Upper lobe of left lung (tissue), 6 donors: ENCODE measurements around the gene MS4A6E. TPM values are rescaled to one million over a fixed set of nuclear protein-coding genes. Genes with fewer than 3 reads are reported as not detected.
"Not testable (repeated sequence)": the region's sequence is repeated elsewhere in the genome, so short reads cannot be mapped to it uniquely, and the experiment has no call there.

Source experiments
- ATAC-seq, 2 donors: fragments of 200-7000 bp; cut with Tn5 transposase; one replicate each; pipeline ENCODE4 v1.9.1; 2022; ENCODE audit warnings: mild to moderate bottlenecking in 2 of 2, moderate library complexity in 2 of 2; ENCODE audit not compliant: low FRiP score in 2 of 2
- DNase-seq, 2 donors: peaks; one replicate each; pipeline ENCODE4 v3.0.0-alpha.2; 2019 to 2020
- H3K27ac ChIP-seq, 4 donors: fragments of 200-600 bp; sonication (generic); one replicate each; pipeline ENCODE4 v1.5.1; 2016 to 2019
- H3K27me3 ChIP-seq, 4 donors: fragments of 200-600 bp; sonication (generic); one replicate each; pipeline ENCODE4 v1.5.1; 2017 to 2019
- H3K36me3 ChIP-seq, 4 donors: fragments of 200-600 bp; sonication (generic); one replicate each; pipeline ENCODE4 v1.5.1; 2016 to 2019
- H3K4me1 ChIP-seq, 4 donors: fragments of 200-600 bp; sonication (generic); one replicate each; pipeline ENCODE4 v1.5.1; 2018 to 2019
- H3K4me3 ChIP-seq, 4 donors: fragments of 200-600 bp; sonication (generic); one replicate each; pipeline ENCODE4 v1.5.1; 2017 to 2019; ENCODE audit warnings: mild to moderate bottlenecking in 2 of 4, moderate library complexity in 1 of 4
- H3K9me3 ChIP-seq, 4 donors: fragments of 200-600 bp; sonication (generic); one replicate each; pipeline ENCODE4 v1.5.1; 2018 to 2019
- CTCF ChIP-seq, 6 experiments: fragments of 450-650 bp in 4 of 6; fragments of 200-600 bp in 2 of 6; sonication (generic) in 2 of 6; IDR thresholded peaks; one replicate each; pipeline ENCODE4 v1.5.1; 2016 to 2019; ENCODE audit warnings: antibody characterized with exemption in 6 of 6
- EP300 ChIP-seq, 4 donors: sonication (generic); formaldehyde crosslinking; IDR thresholded peaks; one replicate each; pipeline ENCODE4 v1.5.1; 2017; ENCODE audit warnings: antibody characterized with exemption in 4 of 4, control low read depth in 2 of 4
- POLR2A ChIP-seq, 4 donors: fragments of 450-650 bp; IDR thresholded peaks; one replicate each; pipeline ENCODE4 v1.5.1; 2016 to 2017; ENCODE audit warnings: antibody characterized with exemption in 4 of 4, mild to moderate bottlenecking in 2 of 4
- POLR2AphosphoS5 ChIP-seq, 2 donors: sonication (generic); formaldehyde crosslinking; IDR thresholded peaks; one replicate each; pipeline ENCODE4 v1.5.1; 2017; ENCODE audit warnings: antibody characterized with exemption in 2 of 2
- WGBS, 2 donors: methylation state at CpG; one replicate each; pipeline ENCODE4 v1.1.5; 2017 to 2018; 5-methylcytosine and 5-hydroxymethylcytosine counted together
- total RNA-seq, 6 donors: library from RNA; depleted of rRNA in 4 of 6; stranded (reverse); fragments of >200 nt in 4 of 6; gene quantifications; one replicate each; pipeline versions ENCODE4 v1.1.0 to v1.2.1, GENCODE V29; 2016 to 2021
- donor health status: DM: no; HTN: no; CAD: no; lungs with moderate emphysema.
- donor health status: DM: no; HTN: yes; CAD: no; lungs with severe emphysema.

MS4A6E gene
- total RNA-seq, 6 donors from 2014 or later, result 9.4 TPM; not detected in 5

DNA sequence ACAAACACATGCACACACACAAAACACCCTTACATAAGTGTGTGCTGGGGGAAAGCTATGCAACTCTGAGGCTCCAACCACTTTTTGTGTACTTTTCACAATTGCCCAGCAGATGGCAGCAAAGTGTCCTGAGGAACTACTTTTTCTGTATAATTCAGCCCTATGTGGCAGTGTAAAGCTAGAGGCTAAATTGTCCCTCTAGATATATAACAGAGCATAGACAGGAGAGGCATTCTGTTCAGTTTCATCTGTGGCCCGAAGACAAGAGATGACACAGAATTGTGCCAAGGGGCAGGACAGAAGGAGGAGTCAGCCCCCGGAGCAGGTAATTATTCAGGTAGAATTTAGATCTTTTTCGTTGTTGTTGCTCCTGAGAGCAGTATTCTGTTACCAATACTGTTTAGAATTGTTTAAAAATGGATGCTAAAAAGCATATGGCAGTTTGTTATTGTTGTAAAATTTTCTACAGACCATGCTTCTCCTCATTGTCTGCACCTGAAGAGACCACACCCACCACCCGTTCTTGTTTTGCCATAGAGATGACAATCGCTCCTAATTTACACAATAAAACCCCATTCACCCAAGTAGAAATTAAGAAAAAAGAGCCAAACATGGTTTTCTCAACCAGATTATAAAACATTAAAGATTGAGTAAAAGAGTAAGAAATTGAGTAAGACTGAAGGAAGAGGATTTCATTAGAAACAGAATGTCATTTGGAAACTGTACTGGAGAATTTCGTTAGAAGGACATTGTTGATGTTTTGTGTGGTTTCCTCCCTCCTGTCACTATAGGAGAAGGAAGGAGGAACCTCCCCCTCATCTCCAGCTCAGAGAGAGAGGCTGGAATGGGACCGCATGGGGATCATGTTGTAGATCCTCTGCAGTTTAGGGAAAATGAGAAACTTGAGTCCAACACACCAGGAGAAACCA, 36.8 kb downstream of the MS4A6E start:
- Histone ChIP-seq H3K9me3 (peaks cover 0 to 12% (median 3%) of the 10 kb centered on the region in 4 donors), H3K27ac (peak overlapping the region; percentile 29 to 60 (median 48)), H3K4me1 (peaks cover 0 to 10% (median 2%) of the 10 kb centered on the region in 4 donors), H3K4me3 (no peak overlapping the region), H3K36me3 (no peaks in the 10 kb centered on the region), H3K27me3 (no peaks in the 10 kb centered on the region)
- 45 to 57% methylated on average over 7 of the region's 7 CpGs for WGBS, 2 donors
- ATAC-seq (peak; percentile 75 to 86), DNase-seq (peak in 1 of 2 donors; percentile 55)
- TF ChIP-seq CTCF (IDR thresholded peaks at IDR 0.05) (peak; percentile 62 to 83 (median 74)), POLR2AphosphoS5 (IDR thresholded peaks at IDR 0.05) (peak in 1 of 2 donors; percentile 36), POLR2A (IDR thresholded peaks at IDR 0.05) (peak in 1 of 4 donors; percentile 33), EP300 (IDR thresholded peaks at IDR 0.05) (peak in 1 of 4 donors; percentile 17)

DNA sequence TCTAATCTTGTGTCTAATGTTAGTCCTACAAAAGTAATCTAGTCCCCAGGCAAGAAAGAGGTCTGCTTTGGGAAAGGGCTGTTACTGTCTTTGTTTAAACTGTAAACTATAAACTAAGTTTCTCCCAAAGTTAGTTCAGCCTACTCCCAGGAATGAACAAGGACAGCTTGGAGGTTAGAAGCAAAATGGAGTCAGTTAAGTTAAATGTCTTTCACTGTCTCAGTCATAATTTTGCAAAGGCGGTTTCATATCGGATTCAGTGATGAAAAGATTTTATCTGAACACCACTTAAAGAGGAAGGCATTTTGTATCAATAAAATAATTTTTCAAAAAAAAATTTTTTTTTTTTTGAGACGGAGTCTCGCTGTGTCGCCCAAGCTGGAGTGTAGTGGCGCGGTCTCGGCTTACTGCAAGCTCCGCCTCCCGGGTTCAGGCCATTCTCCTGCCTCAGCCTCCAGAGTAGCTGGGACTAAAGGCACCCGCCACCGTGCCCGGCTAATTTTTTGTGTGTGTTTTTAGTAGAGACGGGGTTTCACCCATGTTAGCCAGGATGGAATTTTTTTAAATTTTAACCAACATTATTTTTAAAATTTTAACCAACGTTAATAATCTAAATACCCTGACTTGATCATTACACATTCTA, 39.3 kb downstream of the MS4A6E start:
- peaks cover 4 to 23% (median 11%) of the 10 kb centered on the region in 4 donors for H3K4me1 ChIP-seq
- WGBS, 2 donors, result 89 to 90% methylated on average over 15 of the region's 15 CpGs
- H3K9me3 ChIP-seq, ATAC-seq, H3K36me3 ChIP-seq, H3K27me3 ChIP-seq, H3K4me3 ChIP-seq, H3K27ac ChIP-seq: not testable (repeated sequence)
- DNase-seq, result peak in 1 of 2 donors; percentile 18

- ATAC-seq, result no peak
- 30 to 33% methylated on average over 2 of the region's 2 CpGs for WGBS, 2 donors
- no peak for TF ChIP-seq EP300 (IDR thresholded peaks at IDR 0.05)
- no peak for TF ChIP-seq POLR2A (IDR thresholded peaks at IDR 0.05)
- no peak for TF ChIP-seq POLR2AphosphoS5 (IDR thresholded peaks at IDR 0.05)
- no peak for TF ChIP-seq CTCF (IDR thresholded peaks at IDR 0.05)
- no peaks in the 10 kb centered on the region for H3K27me3 ChIP-seq
- no peaks in the 10 kb centered on the region for H3K36me3 ChIP-seq
- H3K27ac ChIP-seq, result no peak overlapping the region
- H3K9me3 ChIP-seq, result no peaks in the 10 kb centered on the region
- no peak overlapping the region for H3K4me3 ChIP-seq
- H3K4me1 ChIP-seq, result peaks cover 4 to 26% (median 11%) of the 10 kb centered on the region in 4 donors
- no peak for DNase-seq
These were observed 40.0 kb downstream of the MS4A6E start for GRCh38 chr11:60367009-60367408.

DNA sequence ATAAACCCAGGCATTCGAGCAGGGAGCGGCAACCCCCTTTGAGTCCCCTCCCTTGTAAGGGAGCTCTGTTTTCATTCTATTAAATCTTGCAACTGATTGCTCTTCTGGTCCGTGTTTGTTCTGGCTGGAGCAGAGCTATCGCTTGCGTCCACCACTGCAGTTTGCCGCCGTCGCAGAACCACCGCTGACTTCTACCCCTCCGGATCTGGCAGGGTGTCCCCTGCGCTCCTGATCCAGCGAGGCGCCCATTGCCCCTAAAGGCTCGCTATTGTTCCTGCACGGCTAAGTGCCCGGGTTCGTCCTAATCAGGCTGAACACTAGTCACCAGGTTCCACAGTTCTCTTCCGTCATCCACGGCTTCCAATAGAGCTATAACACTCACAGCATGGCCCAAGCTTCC, 40.8 kb downstream of the MS4A6E start:
- no peaks in the 10 kb centered on the region for H3K27me3 ChIP-seq
- peaks cover 4 to 26% (median 11%) of the 10 kb centered on the region in 4 donors for H3K4me1 ChIP-seq
- no peak overlapping the region for H3K27ac ChIP-seq
- no peaks in the 10 kb centered on the region for H3K36me3 ChIP-seq
- DNase-seq (peak in 1 of 2 donors; percentile 54), ATAC-seq (no peak)
- H3K4me3 ChIP-seq, result no peak overlapping the region
- no peak for TF ChIP-seq CTCF (IDR thresholded peaks at IDR 0.05)
- no peak for TF ChIP-seq POLR2A (IDR thresholded peaks at IDR 0.05)
- TF ChIP-seq EP300 (IDR thresholded peaks at IDR 0.05), result no peak
- WGBS, 2 donors, result 96% methylated on average over 19 of the region's 19 CpGs
- H3K9me3 ChIP-seq, result no peaks in the 10 kb centered on the region

DNA sequence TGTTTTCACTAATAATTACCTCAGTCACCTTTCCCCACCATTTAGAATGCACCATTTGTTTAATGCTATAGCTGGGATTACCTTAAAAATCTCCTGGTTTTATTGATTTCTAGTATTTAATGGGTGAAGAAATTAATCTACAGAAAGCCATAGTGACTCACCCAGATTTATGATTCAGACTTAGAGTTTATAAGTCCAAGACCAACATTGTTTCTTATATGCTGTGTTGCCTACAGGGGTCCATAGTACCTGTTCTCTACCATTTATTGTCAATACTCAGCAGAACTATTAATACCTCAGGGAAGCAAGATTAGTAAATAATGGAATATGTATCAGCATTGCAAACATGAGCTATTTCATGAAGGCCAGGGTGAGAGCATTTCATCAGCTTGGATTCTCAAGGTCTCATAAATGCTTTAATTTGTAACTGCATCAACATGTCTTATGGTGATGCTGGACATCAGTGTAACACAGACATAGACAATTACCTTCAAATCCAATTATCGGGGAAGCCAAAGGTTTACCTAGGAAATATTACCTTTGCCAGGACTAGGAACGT, 43.3 kb downstream of the MS4A6E start:
- Histone ChIP-seq H3K27me3 (no peaks in the 10 kb centered on the region), H3K4me1 (peaks cover 4 to 16% (median 9%) of the 10 kb centered on the region in 4 donors), H3K4me3 (no peak overlapping the region), H3K27ac (peak overlapping the region in 1 of 4 donors; percentile 67), H3K9me3 (no peaks in the 10 kb centered on the region), H3K36me3 (no peaks in the 10 kb centered on the region)
- ATAC-seq (no peak), DNase-seq (no peak)
- no peak for TF ChIP-seq POLR2AphosphoS5 (IDR thresholded peaks at IDR 0.05)
- TF ChIP-seq CTCF (IDR thresholded peaks at IDR 0.05), result no peak
- no peak for TF ChIP-seq POLR2A (IDR thresholded peaks at IDR 0.05)
- no peak for TF ChIP-seq EP300 (IDR thresholded peaks at IDR 0.05)
- whole genome bisulfite sequencing, 2 donors, result 30 to 36% methylated on average over 2 of the region's 2 CpGs
